ENCODE data around the gene C1QA. TPM values are rescaled to one million over a fixed set of nuclear protein-coding genes. Genes with fewer than 3 reads are reported as not detected.

Gene C1QA
- total and polyA plus RNA-seq, 2 of the 13 experiments (the other 11 are each of a cell fraction or from before 2014, with no cell fraction given), result not detected

DNA sequence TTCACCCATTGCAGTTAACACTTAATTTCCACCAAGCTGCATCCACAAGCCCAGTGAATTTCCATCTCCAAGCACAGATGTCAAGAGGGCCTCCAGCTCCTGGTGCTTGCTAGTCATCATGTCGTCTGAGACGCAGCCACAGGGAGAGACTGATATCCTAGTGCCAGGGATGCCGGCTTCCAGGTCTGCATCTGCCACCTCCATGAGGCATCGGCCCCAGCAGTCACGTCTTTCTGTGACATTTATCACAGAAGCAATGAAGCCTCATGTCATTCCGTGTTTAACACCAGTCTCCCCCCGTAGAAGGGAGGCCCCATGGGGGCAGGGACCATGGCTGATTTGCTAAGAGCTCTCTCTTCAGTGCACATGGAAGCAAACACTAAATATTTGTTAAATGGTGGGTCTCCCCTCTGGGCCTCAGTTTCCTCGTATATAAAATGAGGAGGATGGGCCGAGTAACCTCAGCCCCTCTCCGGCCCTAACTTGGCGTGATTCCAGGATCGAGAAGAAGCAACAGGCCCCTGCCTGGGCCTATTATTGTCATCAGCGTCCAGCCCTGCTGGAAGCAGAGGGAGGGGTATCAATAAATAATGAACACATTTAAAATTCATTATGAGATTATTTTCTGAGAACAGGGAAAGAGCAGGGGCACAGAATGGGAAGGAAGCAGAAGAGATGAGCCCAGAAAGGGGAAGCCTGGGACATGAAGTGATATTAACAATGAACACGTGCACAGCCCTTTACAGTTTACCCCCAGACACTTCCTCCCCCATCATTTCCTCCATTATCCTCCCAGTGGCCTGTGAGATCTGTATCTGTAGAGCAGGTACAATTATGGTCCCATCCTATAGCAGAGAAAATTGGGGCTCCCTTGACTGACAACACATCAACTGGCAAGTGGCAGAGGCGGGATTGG lies 15.8 kb downstream of the C1QA start (continued):
- no peak for TF ChIP-seq EP300 (IDR thresholded peaks at IDR 0.05; ENCODE audit: low read depth in 2 of 2, low read length in 2 of 2)
- TF ChIP-seq EP300 (CRISPR knock-in tag; IDR thresholded peaks at IDR 0.05; ENCODE audit: borderline replicate concordance), result no peak
- no peak for TF ChIP-seq NR1H2 (CRISPR knock-in tag; IDR thresholded peaks at IDR 0.05; ENCODE audit: borderline replicate concordance, low read depth)
- TF ChIP-seq, protein P1, sequence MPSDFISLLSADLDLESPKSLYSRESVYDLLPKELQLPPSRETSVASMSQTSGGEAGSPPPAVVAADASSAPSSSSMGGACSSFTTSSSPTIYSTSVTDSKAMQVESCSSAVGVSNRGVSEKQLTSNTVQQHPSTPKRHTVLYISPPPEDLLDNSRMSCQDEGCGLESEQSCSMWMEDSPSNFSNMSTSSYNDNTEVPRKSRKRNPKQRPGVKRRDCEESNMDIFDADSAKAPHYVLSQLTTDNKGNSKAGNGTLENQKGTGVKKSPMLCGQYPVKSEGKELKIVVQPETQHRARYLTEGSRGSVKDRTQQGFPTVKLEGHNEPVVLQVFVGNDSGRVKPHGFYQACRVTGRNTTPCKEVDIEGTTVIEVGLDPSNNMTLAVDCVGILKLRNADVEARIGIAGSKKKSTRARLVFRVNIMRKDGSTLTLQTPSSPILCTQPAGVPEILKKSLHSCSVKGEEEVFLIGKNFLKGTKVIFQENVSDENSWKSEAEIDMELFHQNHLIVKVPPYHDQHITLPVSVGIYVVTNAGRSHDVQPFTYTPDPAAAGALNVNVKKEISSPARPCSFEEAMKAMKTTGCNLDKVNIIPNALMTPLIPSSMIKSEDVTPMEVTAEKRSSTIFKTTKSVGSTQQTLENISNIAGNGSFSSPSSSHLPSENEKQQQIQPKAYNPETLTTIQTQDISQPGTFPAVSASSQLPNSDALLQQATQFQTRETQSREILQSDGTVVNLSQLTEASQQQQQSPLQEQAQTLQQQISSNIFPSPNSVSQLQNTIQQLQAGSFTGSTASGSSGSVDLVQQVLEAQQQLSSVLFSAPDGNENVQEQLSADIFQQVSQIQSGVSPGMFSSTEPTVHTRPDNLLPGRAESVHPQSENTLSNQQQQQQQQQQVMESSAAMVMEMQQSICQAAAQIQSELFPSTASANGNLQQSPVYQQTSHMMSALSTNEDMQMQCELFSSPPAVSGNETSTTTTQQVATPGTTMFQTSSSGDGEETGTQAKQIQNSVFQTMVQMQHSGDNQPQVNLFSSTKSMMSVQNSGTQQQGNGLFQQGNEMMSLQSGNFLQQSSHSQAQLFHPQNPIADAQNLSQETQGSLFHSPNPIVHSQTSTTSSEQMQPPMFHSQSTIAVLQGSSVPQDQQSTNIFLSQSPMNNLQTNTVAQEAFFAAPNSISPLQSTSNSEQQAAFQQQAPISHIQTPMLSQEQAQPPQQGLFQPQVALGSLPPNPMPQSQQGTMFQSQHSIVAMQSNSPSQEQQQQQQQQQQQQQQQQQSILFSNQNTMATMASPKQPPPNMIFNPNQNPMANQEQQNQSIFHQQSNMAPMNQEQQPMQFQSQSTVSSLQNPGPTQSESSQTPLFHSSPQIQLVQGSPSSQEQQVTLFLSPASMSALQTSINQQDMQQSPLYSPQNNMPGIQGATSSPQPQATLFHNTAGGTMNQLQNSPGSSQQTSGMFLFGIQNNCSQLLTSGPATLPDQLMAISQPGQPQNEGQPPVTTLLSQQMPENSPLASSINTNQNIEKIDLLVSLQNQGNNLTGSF (CRISPR knock-in tag; IDR thresholded peaks at IDR 0.05), result no peak
- TF ChIP-seq KDM5B (CRISPR knock-in tag; IDR thresholded peaks at IDR 0.05; ENCODE audit: borderline replicate concordance), result no peak
- TF ChIP-seq ZNF335 (CRISPR knock-in tag; IDR thresholded peaks at IDR 0.05), result no peak
- TF ChIP-seq SRSF4 (IDR thresholded peaks at IDR 0.05; ENCODE audit: low read depth, low read length, poor library complexity, severe bottlenecking), result no peak

Data from HepG2 (cell line).